ENCODE data around the gene ZC3H4.
"Not testable (repeated sequence)": the region's sequence is repeated elsewhere in the genome, so short reads cannot be mapped to it uniquely, and the experiment has no call there.

ZC3H4 gene

DNA sequence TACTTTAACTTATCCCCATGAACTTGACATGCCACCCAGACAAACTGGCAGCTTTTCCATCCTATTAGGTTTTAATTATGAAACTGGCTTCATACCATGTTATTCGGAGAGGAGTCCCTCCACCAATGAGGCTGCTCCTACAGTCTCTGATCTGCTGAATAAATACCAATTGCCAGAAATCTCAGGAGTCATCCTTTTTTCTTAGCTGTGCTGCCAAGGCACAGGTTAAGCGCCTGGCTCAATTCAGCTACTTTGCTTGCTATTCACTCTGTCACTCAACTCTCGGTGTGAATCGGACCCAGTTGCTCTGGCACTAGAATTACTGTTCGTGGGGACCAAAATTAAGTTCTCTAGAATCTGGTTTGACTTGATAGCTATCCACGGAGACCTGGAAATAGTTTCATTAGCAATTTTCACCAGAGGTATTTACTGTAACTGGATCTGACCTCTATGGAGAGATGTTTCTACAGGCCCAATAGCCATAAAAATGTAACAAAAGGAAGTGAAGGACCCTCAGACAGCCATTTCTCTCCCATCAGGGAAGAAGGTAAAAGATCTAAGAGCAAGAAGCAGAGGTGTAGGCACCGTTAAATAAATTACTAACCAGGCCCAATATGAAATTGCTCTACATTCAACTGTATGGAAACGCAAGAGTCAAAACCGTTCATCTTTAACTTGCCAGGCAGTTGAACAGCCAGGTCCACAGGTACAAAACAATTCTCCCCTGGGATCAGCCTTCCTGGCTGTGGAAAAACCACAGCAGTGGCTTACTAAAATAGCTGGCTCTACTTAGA lies 5.4 kb downstream of the ZC3H4 start:
- DNase-seq (ENCODE audit: low read depth): no peak

DNA sequence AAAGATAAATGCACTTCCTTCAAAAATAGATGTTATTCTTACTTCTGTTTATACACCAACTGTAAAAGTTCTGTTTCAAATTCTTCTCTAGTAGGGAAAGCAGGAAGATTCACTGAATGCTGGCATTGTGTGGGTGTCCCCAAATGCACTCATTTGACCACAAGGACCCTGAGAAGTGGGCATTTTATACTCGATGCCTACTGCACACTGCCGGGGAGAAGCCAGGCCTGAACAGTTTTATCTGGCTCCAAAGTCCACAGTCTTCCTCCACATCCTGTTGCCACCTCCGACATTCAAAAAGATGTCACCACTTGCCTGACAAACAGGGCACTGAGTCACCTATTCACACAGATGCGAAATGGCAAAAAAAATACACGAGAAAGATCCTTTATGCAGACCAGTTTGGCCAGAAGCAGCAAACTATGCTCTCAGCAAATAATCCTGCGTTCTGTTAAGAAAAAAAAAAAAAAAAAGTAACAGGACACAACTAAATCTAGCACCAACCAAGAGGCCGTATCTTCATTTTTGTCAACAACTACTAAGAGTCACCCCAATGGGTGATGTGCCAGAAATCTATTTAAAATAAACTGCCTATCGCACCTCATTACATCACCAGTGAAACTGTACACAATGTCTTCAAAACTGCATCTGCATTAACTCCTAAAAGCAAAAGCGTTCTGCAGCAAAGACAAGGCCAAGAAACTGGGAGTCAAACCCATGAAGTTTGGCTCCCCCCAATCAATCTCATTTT lies 6.2 kb downstream of the ZC3H4 start:
- DNase-seq (ENCODE audit: low read depth): no peak

DNA sequence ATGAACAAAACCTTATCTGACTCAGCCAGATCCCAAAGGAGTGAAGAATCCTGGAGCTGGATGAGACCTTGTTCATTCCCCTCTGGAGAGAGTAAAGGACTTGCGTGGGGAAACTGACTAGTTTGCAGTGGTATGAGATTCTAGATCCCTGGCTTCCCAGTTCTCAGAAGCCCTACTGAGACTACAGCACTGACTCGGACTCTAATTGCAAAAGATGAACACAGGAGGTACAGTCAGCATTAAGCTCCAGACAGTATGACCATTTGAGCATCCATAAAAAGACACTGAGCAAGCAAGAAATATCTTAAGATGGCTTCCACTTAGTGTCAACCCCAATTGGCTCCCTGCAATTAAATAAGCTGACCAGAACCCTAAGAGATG lies 6.8 kb downstream of the ZC3H4 start:
- DNase-seq (ENCODE audit: low read depth): peak; percentile 87

GRCh38 chr19:47105874-47106273 lies 7.7 kb downstream of the ZC3H4 start:
- DNase-seq (ENCODE audit: low read depth): no peak

DNA sequence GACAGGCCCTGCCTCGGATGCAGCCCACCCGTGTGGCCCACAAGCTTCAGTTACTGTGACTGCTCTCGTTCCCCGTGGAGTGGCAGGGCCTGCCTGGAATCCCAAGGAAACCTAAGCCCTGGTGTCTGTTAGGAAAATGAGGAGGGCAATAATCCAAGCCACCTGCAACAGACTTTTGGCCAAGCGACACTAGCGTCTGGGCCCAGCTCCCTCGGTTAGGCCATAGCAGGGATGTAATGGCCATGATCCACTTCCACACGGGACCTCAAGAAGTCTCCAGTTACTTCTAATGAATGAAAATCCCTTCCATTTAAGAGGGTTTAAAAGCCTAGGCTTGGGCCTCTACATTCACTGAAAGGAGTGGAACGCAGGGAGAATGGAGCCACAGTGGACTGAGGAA lies 8.9 kb downstream of the ZC3H4 start:
- DNase-seq (ENCODE audit: low read depth): no peak

GRCh38 chr19:47102346-47103060 lies 11.1 kb downstream of the ZC3H4 start:
- DNase-seq (ENCODE audit: low read depth): no peak

- not testable (repeated sequence) for DNase-seq (ENCODE audit: low read depth)
Observed at GRCh38 chr19:47101116-47101515, 12.5 kb downstream of the ZC3H4 start.

GRCh38 chr19:47100290-47100689 lies 13.3 kb downstream of the ZC3H4 start:
- no peak for DNase-seq (ENCODE audit: low read depth)

- no peak for DNase-seq (ENCODE audit: low read depth)
Observed at GRCh38 chr19:47099576-47100050, 14.0 kb downstream of the ZC3H4 start.

DNA sequence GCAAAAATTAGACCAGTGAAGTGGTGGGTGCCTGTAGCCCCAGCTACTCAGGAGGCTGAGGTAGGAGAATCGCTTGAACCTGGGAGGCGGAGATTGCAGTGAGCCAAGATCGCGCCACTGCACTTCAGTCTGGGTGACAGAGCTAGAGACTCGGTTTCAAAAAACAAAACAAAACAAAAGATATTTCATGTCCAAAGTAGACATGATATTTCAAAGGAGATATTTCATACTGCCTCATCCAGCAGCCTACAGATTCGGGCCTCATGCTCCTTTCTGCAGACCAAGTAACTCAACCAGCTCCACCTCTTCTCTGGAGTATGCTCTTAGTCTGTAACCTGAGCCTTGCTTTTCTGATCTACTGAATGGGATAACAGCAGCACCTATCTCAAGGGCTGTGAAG lies 15.0 kb downstream of the ZC3H4 start:
- no peak for DNase-seq (ENCODE audit: low read depth)

DNA sequence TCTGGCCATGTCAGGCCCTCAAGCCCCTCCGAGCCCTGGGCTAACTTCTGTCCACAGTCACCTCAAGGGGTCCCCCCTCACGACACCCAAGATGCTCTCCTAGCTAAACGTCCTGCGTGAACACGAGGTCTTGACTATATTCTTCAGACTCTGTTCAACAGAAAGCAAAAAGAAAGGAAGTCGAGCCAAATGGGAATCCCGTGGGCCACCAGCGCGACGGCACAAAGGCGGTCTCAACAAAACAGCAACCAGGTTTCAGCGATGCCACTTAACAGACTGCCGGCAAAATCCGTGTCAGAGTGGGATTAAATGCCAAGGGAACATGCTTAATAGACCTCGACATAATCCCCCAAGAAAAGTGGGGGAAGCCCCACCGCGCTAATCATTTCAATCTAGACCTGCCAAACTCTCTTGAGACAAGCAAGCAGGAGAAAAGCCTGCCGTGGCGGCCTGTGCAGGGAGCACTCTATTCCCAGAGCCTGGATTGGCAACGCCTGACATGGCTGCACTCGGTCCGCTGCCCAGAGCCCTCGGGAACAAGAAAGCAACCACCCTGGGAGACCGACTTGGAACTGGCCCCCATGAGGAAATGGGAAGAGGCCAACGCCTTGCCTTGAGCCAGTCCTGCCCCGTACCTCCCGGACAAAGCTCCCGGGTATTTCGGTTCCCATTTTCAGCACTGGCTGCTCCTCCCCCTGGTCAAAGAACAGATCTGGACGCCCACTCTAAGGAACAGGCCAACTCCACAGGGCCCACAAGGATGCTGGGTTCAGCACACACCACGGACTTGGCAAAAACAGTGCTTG lies 16.0 kb downstream of the ZC3H4 start:
- peak; percentile 57 for DNase-seq (ENCODE audit: low read depth)

- DNase-seq (ENCODE audit: low read depth): no peak
Observed at GRCh38 chr19:47096721-47097120, 16.9 kb downstream of the ZC3H4 start.

GRCh38 chr19:47096100-47096704 lies 17.4 kb downstream of the ZC3H4 start:
- no peak for DNase-seq (ENCODE audit: low read depth)

DNA sequence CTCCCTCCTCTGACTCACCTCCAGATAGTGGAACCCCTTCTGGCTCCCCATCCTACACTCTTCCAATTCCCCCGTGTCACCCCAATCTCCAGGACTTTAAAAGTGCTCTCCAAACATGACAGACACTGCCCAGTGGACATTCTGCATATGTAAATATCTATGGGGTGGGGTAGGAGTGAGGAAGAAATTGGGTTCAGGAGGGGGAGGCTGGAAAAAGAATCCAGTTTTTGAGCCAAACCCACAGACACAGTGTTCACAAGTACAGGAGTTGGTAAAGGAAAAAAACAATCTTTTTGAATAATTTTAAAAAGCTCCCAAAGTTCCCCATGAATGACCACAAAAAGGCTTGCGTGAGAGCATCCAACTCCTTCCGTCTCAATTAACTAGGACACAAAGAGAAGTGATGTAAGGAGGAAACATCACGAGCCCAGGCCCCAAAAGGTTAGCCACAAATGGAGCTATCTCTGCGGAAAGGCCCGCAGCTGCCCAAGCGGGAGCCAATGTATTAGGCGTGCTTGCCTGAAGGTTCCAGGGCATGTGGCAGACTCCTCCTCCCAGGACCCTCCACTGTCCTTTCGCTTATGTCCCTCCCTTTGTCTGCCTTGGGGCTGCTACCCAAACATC lies 18.0 kb downstream of the ZC3H4 start:
- DNase-seq (ENCODE audit: low read depth): peak; percentile 52

DNA sequence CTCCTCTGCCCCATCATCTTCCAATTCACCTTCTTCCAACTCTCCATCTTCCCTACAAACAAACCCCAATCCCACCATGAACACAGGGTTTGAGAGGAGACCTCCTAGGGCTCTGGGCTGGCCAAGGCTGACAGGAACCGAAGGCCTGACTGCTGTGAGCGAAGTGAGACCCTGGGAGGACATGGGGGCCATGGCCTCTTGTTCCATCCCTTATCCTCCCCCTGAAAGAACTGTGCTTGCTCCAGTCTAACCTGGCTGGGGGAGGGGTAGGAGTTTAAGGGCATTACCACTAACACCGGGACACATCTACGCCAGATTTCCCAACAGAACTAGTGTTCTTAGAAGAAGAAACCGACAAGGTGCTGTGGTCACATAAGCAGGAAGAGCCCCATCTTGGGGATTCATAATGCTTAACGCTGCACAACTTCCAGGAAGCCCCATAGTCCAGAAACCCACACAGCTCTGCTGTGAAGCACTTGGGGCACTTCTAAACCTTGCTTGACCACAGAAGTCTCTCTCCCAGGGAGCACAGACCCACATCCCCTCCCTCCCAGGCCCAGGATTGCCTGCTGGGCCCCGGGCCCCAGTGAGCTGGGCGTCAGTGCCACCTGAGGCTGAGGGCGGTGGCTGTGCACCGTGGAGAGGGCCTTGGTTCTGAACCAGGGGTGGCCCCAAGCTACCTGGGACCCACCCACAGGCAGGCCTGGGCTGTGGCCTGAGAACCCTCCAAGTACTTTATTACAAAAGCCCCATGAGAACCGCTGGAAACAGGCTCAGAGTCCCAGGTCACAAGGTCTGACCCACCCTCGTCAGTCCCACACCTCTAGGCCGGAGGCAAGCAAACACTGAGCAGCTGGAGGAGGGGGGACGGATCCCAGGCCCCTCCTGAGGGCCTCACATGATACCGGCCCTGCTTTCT lies 18.8 kb downstream of the ZC3H4 start:
- DNase-seq (ENCODE audit: low read depth): no peak

GRCh38 chr19:47093841-47094240 lies 19.7 kb downstream of the ZC3H4 start:
- DNase-seq (ENCODE audit: low read depth): no peak

- no peak for DNase-seq (ENCODE audit: low read depth)
Observed at GRCh38 chr19:47093254-47093653, 20.3 kb downstream of the ZC3H4 start.

- DNase-seq (ENCODE audit: low read depth): no peak
Observed at GRCh38 chr19:47089767-47090350, 23.7 kb downstream of the ZC3H4 start.

DNA sequence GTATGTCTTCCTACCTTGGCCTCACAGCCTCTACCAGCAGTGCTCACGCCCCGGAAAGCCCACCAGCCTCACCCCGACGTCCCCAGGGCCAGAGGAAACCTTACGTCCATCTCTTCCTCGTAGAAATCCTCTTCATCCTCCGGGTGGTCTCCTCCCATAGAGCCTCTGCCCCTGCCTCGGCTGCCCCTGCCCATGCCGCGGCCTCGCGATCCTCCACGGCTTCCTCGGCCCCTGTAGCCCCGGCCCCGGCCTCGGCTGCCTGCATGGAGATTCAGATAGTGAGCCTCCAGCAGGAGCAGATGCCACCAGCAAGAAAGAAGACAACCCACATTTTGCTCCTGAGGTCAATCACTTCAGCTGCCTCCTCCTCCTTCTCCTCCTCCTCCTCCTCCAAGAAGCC lies 27.3 kb downstream of the ZC3H4 start:
- DNase-seq (ENCODE audit: low read depth): no peak

Data from stromal cell of bone marrow (primary cell).